MM.1S (cell line): ENCODE results near the gene DHRS7.
A peak's percentile ranks its signal among the peaks of the same experiment; 100 is the strongest.

Source experiments
- DNase-seq: peaks from one replicate; pipeline ENCODE4 v3.0.0-alpha.2; 2015
- H2AFZ ChIP-seq: fragments of 300-600 bp; sonication (generic); 2 replicates; pipeline ENCODE4 v1.6.0; 2016; ENCODE audit warnings: antibody characterized with exemption, low read length
- H3F3A ChIP-seq: fragments of 300-600 bp; sonication (generic); 2 replicates; pipeline ENCODE4 v1.6.1; 2016; ENCODE audit warnings: mild to moderate bottlenecking, antibody characterized with exemption, low read length, moderate library complexity, mixed read lengths; ENCODE audit not compliant: insufficient read depth
- H3K27ac ChIP-seq: fragments of 300-600 bp; sonication (generic); 2 replicates; pipeline ENCODE4 v1.5.1; 2016; ENCODE audit warnings: mild to moderate bottlenecking, low read length
- H3K27me3 ChIP-seq: fragments of 300-600 bp; sonication (generic); replicated peaks from 2 replicates; pipeline ENCODE4 v1.6.0; 2016; ENCODE audit warnings: low read length; ENCODE audit not compliant: insufficient read depth
- H3K36me3 ChIP-seq: fragments of 300-600 bp; sonication (generic); replicated peaks from 2 replicates; pipeline ENCODE4 v1.6.1; 2016; ENCODE audit warnings: mild to moderate bottlenecking, low read length, mixed read lengths; ENCODE audit not compliant: insufficient read depth
- H3K4me1 ChIP-seq: fragments of 300-600 bp; sonication (generic); 2 replicates; pipeline ENCODE4 v1.6.1; 2016; ENCODE audit warnings: low read length, mixed read lengths
- H3K4me2 ChIP-seq: fragments of 300-600 bp; sonication (generic); 2 replicates; pipeline ENCODE4 v1.6.0; 2016; ENCODE audit warnings: low read depth, low read length
- H3K4me3 ChIP-seq: fragments of 300-600 bp; sonication (generic); 2 replicates; pipeline ENCODE4 v1.5.1; 2016; ENCODE audit warnings: low read length, mixed read lengths
- H3K79me2 ChIP-seq: fragments of 300-600 bp; sonication (generic); 2 replicates; pipeline ENCODE4 v1.6.1; 2016; ENCODE audit warnings: mixed run types, low read length, mixed read lengths
- H3K9ac ChIP-seq: fragments of 300-600 bp; sonication (generic); 2 replicates; pipeline ENCODE4 v1.6.1; 2016; ENCODE audit warnings: low read length, mixed read lengths
- H3K9me2 ChIP-seq: fragments of 300-600 bp; sonication (generic); replicated peaks from 2 replicates; pipeline ENCODE4 v1.6.1; 2016; ENCODE audit warnings: mild to moderate bottlenecking, low read length, mixed read lengths; ENCODE audit not compliant: insufficient read depth
- H3K9me3 ChIP-seq: fragments of 300-600 bp; sonication (generic); replicated peaks from 2 replicates; pipeline ENCODE4 v1.6.1; 2016; ENCODE audit warnings: mild to moderate bottlenecking, low read length, mixed read lengths; ENCODE audit not compliant: insufficient read depth
- H4K20me1 ChIP-seq: fragments of 300-600 bp; sonication (generic); 2 replicates; pipeline ENCODE4 v1.6.1; 2016; ENCODE audit warnings: mild to moderate bottlenecking, low read length, moderate library complexity, mixed read lengths; ENCODE audit not compliant: insufficient read depth
- CTCF ChIP-seq: fragments of 300-600 bp; sonication (generic); IDR thresholded peaks from 2 replicates; pipeline ENCODE4 v1.5.1; 2016; ENCODE audit warnings: antibody characterized with exemption, low read length, mixed read lengths
- EZH2 ChIP-seq: fragments of 300-600 bp; sonication (generic); optimal IDR thresholded peaks from 2 replicates; pipeline ENCODE3; 2017; ENCODE audit warnings: low read depth, mild to moderate bottlenecking, antibody characterized with exemption, low read length, mixed read lengths
- EZH2phosphoT487 ChIP-seq: fragments of 300-600 bp; sonication (generic); IDR thresholded peaks from 2 replicates; pipeline ENCODE4 v1.6.1; 2018; ENCODE audit warnings: antibody characterized with exemption, low read length

DHRS7 gene

DNA sequence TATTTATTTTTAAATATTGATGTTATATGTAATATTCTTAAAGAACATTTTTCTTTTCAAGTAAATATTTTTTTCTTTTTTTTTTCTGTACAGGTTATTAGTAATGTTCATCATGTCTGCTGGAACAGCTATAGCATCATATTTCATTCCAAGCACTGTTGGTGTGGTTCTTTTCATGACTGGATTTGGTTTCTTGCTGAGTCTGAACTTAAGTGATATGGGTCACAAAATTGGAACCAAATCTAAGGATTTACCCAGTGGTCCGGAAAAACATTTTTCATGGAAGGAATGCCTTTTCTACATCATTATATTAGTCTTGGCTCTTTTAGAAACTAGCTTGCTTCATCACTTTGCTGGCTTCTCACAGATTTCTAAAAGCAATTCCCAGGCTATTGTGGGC lies 50.3 kb downstream of the DHRS7 start:
- Histone ChIP-seq H3F3A (no peaks in the 10 kb centered on the region), H3K27me3 (no peaks in the 10 kb centered on the region), H3K9ac (no peak overlapping the region), H3K9me3 (no peaks in the 10 kb centered on the region), H3K9me2 (no peaks in the 10 kb centered on the region), H3K4me1 (0 out of 2 replicates have a peak, but pooled peaks cover 3% of the 10 kb centered on the region), H3K36me3 (no peaks in the 10 kb centered on the region), H3K4me3 (no peak overlapping the region), H3K79me2 (no peaks in the 10 kb centered on the region), H3K27ac (no peak overlapping the region), H3K4me2 (no peak overlapping the region), H2AFZ (no peak overlapping the region), H4K20me1 (no peaks in the 10 kb centered on the region)
- TF ChIP-seq EZH2phosphoT487 (no peak), EZH2 (no peak), CTCF (no peak)
- DNase-seq, result no peak

- Histone ChIP-seq H3K27me3 (no peaks in the 10 kb centered on the region), H3K79me2 (no peaks in the 10 kb centered on the region), H3K4me3 (no peak overlapping the region), H3K27ac (no peak overlapping the region), H3K36me3 (no peaks in the 10 kb centered on the region), H3K9me3 (no peaks in the 10 kb centered on the region), H4K20me1 (no peaks in the 10 kb centered on the region), H2AFZ (no peak overlapping the region), H3K4me1 (0 out of 2 replicates have a peak, but pooled peaks cover 3% of the 10 kb centered on the region), H3K4me2 (peak overlapping the region; percentile 32; the same call in 1 of the 2 replicates), H3F3A (no peaks in the 10 kb centered on the region), H3K9me2 (no peaks in the 10 kb centered on the region), H3K9ac (no peak overlapping the region)
- TF ChIP-seq EZH2phosphoT487 (no peak), EZH2 (no peak), CTCF (no peak)
- DNase-seq, result peak; percentile 10
Measured at GRCh38 chr14:60111732-60112131, 53.5 kb downstream of the DHRS7 start.

DNA sequence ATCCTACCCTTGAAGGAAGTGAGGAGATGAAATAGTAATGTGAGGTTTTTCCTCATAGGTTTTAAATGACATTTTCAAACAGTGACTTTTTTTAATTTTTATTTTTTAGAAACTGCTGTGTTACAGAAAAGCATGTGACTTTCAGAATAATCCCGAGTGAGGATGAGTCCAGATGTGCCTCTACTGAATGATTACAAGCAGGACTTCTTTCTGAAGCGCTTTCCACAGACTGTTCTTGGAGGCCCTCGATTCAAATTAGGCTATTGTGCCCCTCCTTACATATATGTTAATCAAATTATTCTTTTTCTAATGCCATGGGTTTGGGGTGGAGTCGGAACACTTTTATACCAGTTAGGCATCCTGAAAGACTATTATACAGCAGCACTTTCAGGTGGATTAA lies 57.7 kb downstream of the DHRS7 start:
- DNase-seq, result no peak
- no peaks in the 10 kb centered on the region for H3K36me3 ChIP-seq
- no peak overlapping the region for H3K4me2 ChIP-seq
- TF ChIP-seq EZH2, result no peak
- TF ChIP-seq EZH2phosphoT487, result no peak
- TF ChIP-seq CTCF, result no peak
- H3K9me3 ChIP-seq, result no peaks in the 10 kb centered on the region
- no peak overlapping the region for H2AFZ ChIP-seq
- no peak overlapping the region for H3K9ac ChIP-seq
- H3K27ac ChIP-seq, result no peak overlapping the region
- no peaks in the 10 kb centered on the region for H3K27me3 ChIP-seq
- no peak overlapping the region for H3K4me3 ChIP-seq
- H3K9me2 ChIP-seq, result no peaks in the 10 kb centered on the region
- no peaks in the 10 kb centered on the region for H3F3A ChIP-seq
- H4K20me1 ChIP-seq, result no peaks in the 10 kb centered on the region
- H3K79me2 ChIP-seq, result no peaks in the 10 kb centered on the region
- H3K4me1 ChIP-seq, result 0 out of 2 replicates have a peak, but pooled peaks cover 3% of the 10 kb centered on the region
